Epithelial cell of proximal tubule (primary cell): ENCODE data around the gene TCAF1. TPM values are rescaled to one million over a fixed set of nuclear protein-coding genes. Genes with fewer than 3 reads are reported as not detected.

Source experiments
- DNase-seq: peaks from one replicate; pipeline ENCODE4 v3.0.0-alpha.2; 2011; ENCODE audit warnings: low read depth
- H3K4me3 ChIP-seq: 2 replicates; pipeline ENCODE4 v1.5.1; 2011; ENCODE audit warnings: low read depth, mild to moderate bottlenecking, low read length
- total RNA-seq: library from RNA; depleted of rRNA; stranded (reverse); fragments of >200 nt; gene quantifications from 2 replicates; pipeline ENCODE4 v1.2.3, GENCODE V29; 2015
- TF ChIP-seq, protein P1 (sequence below): conservative IDR thresholded peaks from 2 replicates; pipeline ENCODE4 v1.5.1; 2012; ENCODE audit warnings: low read depth, mild to moderate bottlenecking, low read length

TCAF1 gene
- total RNA-seq, 1 donor from 2014 or later, result 49.0 TPM

- DNase-seq, result no peak
- peak overlapping the region; percentile 80 for H3K4me3 ChIP-seq
- TF ChIP-seq, protein P1, sequence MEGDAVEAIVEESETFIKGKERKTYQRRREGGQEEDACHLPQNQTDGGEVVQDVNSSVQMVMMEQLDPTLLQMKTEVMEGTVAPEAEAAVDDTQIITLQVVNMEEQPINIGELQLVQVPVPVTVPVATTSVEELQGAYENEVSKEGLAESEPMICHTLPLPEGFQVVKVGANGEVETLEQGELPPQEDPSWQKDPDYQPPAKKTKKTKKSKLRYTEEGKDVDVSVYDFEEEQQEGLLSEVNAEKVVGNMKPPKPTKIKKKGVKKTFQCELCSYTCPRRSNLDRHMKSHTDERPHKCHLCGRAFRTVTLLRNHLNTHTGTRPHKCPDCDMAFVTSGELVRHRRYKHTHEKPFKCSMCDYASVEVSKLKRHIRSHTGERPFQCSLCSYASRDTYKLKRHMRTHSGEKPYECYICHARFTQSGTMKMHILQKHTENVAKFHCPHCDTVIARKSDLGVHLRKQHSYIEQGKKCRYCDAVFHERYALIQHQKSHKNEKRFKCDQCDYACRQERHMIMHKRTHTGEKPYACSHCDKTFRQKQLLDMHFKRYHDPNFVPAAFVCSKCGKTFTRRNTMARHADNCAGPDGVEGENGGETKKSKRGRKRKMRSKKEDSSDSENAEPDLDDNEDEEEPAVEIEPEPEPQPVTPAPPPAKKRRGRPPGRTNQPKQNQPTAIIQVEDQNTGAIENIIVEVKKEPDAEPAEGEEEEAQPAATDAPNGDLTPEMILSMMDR, result no peak
Observed at GRCh38 chr7:143901332-143901667, 676 bp downstream of the TCAF1 start.

GRCh38 chr7:143900230-143900766, 1.7 kb downstream of the TCAF1 start:
- H3K4me3 ChIP-seq, result peak overlapping the region; percentile 80
- TF ChIP-seq, protein P1, result no peak
- DNase-seq, result no peak

- TF ChIP-seq, protein P1, result no peak
- H3K4me3 ChIP-seq, result no peak overlapping the region
- no peak for DNase-seq
Observed at GRCh38 chr7:143898810-143899209, 3.2 kb downstream of the TCAF1 start.

DNA sequence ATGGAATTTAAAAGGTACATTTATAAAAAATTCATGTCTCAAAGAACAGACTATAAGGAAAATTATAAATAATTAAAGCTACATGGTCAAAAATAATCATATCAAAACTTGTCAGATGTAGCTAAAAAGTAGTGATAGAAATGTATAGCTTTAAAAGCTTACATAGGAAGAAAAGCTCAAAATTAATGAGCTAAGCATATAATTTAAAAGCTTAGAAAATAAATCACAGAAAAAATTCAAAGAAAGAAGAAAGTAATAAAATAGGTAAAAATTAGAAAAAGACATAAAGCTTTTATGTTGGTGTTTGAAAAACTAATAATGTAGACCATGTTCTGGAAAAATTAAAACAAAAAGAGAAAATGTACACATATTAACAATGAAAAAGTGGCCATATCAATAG, 5.3 kb downstream of the TCAF1 start:
- no peak overlapping the region for H3K4me3 ChIP-seq
- DNase-seq, result no peak
- TF ChIP-seq, protein P1, result no peak

- no peak for DNase-seq
- H3K4me3 ChIP-seq, result no peak overlapping the region
- TF ChIP-seq, protein P1, result peak; percentile 57
Observed at GRCh38 chr7:143892527-143893300, 9.3 kb downstream of the TCAF1 start.

GRCh38 chr7:143891457-143891856, 10.5 kb downstream of the TCAF1 start:
- TF ChIP-seq, protein P1, result no peak
- H3K4me3 ChIP-seq, result no peak overlapping the region
- DNase-seq, result no peak

GRCh38 chr7:143890558-143890957, 11.4 kb downstream of the TCAF1 start:
- no peak for DNase-seq
- H3K4me3 ChIP-seq, result no peak overlapping the region
- TF ChIP-seq, protein P1, result no peak
